Measurements from ENCODE around the gene PLOD1. TPM values are rescaled to one million over a fixed set of nuclear protein-coding genes. Genes with fewer than 3 reads are reported as not detected.
A peak's percentile ranks its signal among the peaks of the same experiment; 100 is the strongest.

Gene PLOD1
- total and polyA plus RNA-seq, 2 of the 13 experiments (the other 11 are each of a cell fraction or from before 2014, with no cell fraction given) = 70.1 to 318 TPM

GRCh38 chr1:11979851-11980675, 45.5 kb downstream of the PLOD1 start, which contains the start of gene MFN2 (continued):
- TF ChIP-seq TEF (CRISPR knock-in tag; IDR thresholded peaks at IDR 0.05) (0 out of 2 replicates have a peak, but pooled peaks have one; percentile 10), SP140L (CRISPR knock-in tag; IDR thresholded peaks at IDR 0.05; ENCODE audit: borderline replicate concordance) (no peak), ZKSCAN8 (CRISPR knock-in tag; IDR thresholded peaks at IDR 0.05; ENCODE audit: borderline replicate concordance) (no peak), SMAD1 (CRISPR knock-in tag; IDR thresholded peaks at IDR 0.05; ENCODE audit: borderline replicate concordance, low read depth) (no peak), ZNF556 (CRISPR knock-in tag; IDR thresholded peaks at IDR 0.05; ENCODE audit: borderline replicate concordance) (0 out of 2 replicates have a peak, but pooled peaks have one; percentile 17), ZNF782 (CRISPR knock-in tag; IDR thresholded peaks at IDR 0.05; ENCODE audit: borderline replicate concordance) (peak; percentile 53; the same call in 1 of the 2 replicates), GPBP1L1 (CRISPR knock-in tag; IDR thresholded peaks at IDR 0.05) (no peak), SNAPC5 (CRISPR knock-in tag; IDR thresholded peaks at IDR 0.05; ENCODE audit: borderline replicate concordance) (peak; percentile 23; the same call in 1 of the 2 replicates), TIGD3 (CRISPR knock-in tag; IDR thresholded peaks at IDR 0.05; ENCODE audit: borderline replicate concordance) (no peak), ZSCAN22 (CRISPR knock-in tag; IDR thresholded peaks at IDR 0.05) (no peak), ZNF317 (CRISPR knock-in tag; IDR thresholded peaks at IDR 0.05) (peak; percentile 80), ZNF841 (CRISPR knock-in tag; IDR thresholded peaks at IDR 0.05; ENCODE audit: borderline replicate concordance) (no peak), TCF7 (IDR thresholded peaks at IDR 0.05; ENCODE audit: low read depth) (no peak), ZNF138 (CRISPR knock-in tag; IDR thresholded peaks at IDR 0.05; ENCODE audit: low read depth) (peak; percentile 39; the same call in 1 of the 2 replicates), POLR2G (IDR thresholded peaks at IDR 0.05; ENCODE audit: low read depth, low read length) (peak; percentile 90), PAXIP1 (CRISPR knock-in tag; conservative IDR thresholded peaks at IDR 0.05) (peak; percentile 82), ZNF879 (CRISPR knock-in tag; IDR thresholded peaks at IDR 0.05) (no peak), TBX2 (CRISPR knock-in tag; IDR thresholded peaks at IDR 0.05; ENCODE audit: borderline replicate concordance) (peak; percentile 95), ZSCAN20 (CRISPR knock-in tag; IDR thresholded peaks at IDR 0.05; ENCODE audit: borderline replicate concordance) (no peak; the same call in 1 of the 2 replicates), PAWR (CRISPR knock-in tag; IDR thresholded peaks at IDR 0.05; ENCODE audit: borderline replicate concordance) (no peak), TRIM24 (CRISPR knock-in tag; IDR thresholded peaks at IDR 0.05) (no peak)
